Measurements from ENCODE around the gene BMP7. TPM values are rescaled to one million over a fixed set of nuclear protein-coding genes. Genes with fewer than 3 reads are reported as not detected.

The BMP7 gene
- total and polyA plus RNA-seq, 2 of the 8 experiments (the other 6 are each of a cell fraction or from before 2014, with no cell fraction given), result 9.2 to 14.7 TPM

- POLR2A ChIA-PET (ENCODE audit: partially characterized antibody), result no interaction called here
- no peak overlapping the region; the same call in 1 of the 2 replicates for H3K18ac ChIP-seq (ENCODE audit: extremely low read depth, low read length)
- 0 out of 2 replicates have a peak overlapping the region, but pooled peaks have one; percentile 39 for H2AK5ac ChIP-seq (ENCODE audit: low read depth, low read length)
- no peak overlapping the region for H3K4ac ChIP-seq (replicated peaks; ENCODE audit: insufficient read length, low read depth, low read length)
- no peak overlapping the region for H3K23ac ChIP-seq (ENCODE audit: insufficient read length)
- peaks cover 4% of the 10 kb centered on the region for H3K79me1 ChIP-seq (ENCODE audit: low read depth, low read length)
- H2BK120ac ChIP-seq (replicated peaks; ENCODE audit: low read depth, low read length), result no peak overlapping the region
- H3K14ac ChIP-seq (ENCODE audit: insufficient read length), result no peak overlapping the region
- peaks cover 6 to 8% of the 10 kb centered on the region in 2 experiments; a peak in 1 of 4 replicates for H3K9me3 ChIP-seq (ENCODE audit: insufficient read depth in 2 of 2, low read depth in 1 of 2, low read length in 1 of 2)
- peaks cover 0 to 6% (median under 1%) of the 10 kb centered on the region in 4 experiments; a peak in 2 of 7 replicates for H3K4me1 ChIP-seq (replicated peaks in 1 of 4; ENCODE audit: control insufficient read depth in 3 of 4, insufficient read depth in 4 of 4, low read length in 3 of 4)
- no peak overlapping the region for H3K4me3 ChIP-seq (ENCODE audit: extremely low read depth in 1 of 4, insufficient read depth in 2 of 4, low read depth in 3 of 4, low read length in 4 of 4)
- no peak overlapping the region for H2BK20ac ChIP-seq (ENCODE audit: low read length)
- FAIRE-seq (no peak), DNase-seq (ENCODE audit: low read depth in 1 of 2, low spot score in 2 of 2) (no peak)
- H2BK15ac ChIP-seq (ENCODE audit: low read length), result no peak overlapping the region
- peaks cover 0 to 28% (median 9%) of the 10 kb centered on the region in 4 experiments; a peak in 5 of 7 replicates for H3K27me3 ChIP-seq (replicated peaks in 1 of 4; ENCODE audit: control insufficient read depth in 3 of 4, extremely low read depth in 1 of 4, insufficient read depth in 3 of 4, low read length in 3 of 4)
- CTCF ChIA-PET (ENCODE audit: partially characterized antibody), result interaction anchor here (0.9 to 2.0 kb wide), 6 partner anchors 10 to 146 kb away, joined by 3 to 6 read pairs (median 4); partner anchors contain the start of gene SPO11
- H3K9ac ChIP-seq (replicated peaks in 1 of 4; ENCODE audit: extremely low read depth in 1 of 4, low read depth in 3 of 4, low read length in 3 of 4), result no peak overlapping the region
- H2BK5ac ChIP-seq (ENCODE audit: low read depth, low read length), result no peak overlapping the region
- no peaks in the 10 kb centered on the region for H3K79me2 ChIP-seq (ENCODE audit: control insufficient read depth in 1 of 2, insufficient read depth in 2 of 2, low read length in 2 of 2)
- no peak overlapping the region for H4K91ac ChIP-seq (replicated peaks; ENCODE audit: insufficient read length, low read length)
- H4K8ac ChIP-seq (ENCODE audit: extremely low read depth, insufficient read depth, low read length), result no peak overlapping the region
- 97% methylated on average over 3 of the region's 3 CpGs; no CpG with 5 or more reads in 1 of the 2 experiments for WGBS, 2 experiments (ENCODE audit: extremely low coverage in 1 of 2, insufficient coverage in 1 of 2, insufficient read length in 1 of 2, insufficient replicate concordance in 2 of 2, low coverage in 1 of 2, low lambda C conversion rate in 2 of 2, missing lambda C conversion rate in 1 of 2)
- no peak overlapping the region for H2BK12ac ChIP-seq (ENCODE audit: low read depth, low read length)
- H3K27ac ChIP-seq (ENCODE audit: low read depth, low read length), result no peak overlapping the region
- H3K4me2 ChIP-seq (ENCODE audit: insufficient read depth in 1 of 2, low read depth in 2 of 2, low read length in 2 of 2), result no peak overlapping the region
- no peaks in the 10 kb centered on the region for H3K36me3 ChIP-seq (ENCODE audit: control insufficient read depth in 2 of 4, insufficient read depth in 4 of 4, low read length in 3 of 4)
- H3K56ac ChIP-seq (replicated peaks; ENCODE audit: insufficient read length, low read depth, low read length), result no peak overlapping the region
- H4K5ac ChIP-seq (ENCODE audit: insufficient read length, low read depth, low read length), result no peak overlapping the region
- H2AFZ ChIP-seq (ENCODE audit: low read length), result no peak overlapping the region
- no peak for TF ChIP-seq RNF2 (IDR thresholded peaks at IDR 0.05; ENCODE audit: borderline replicate concordance, low read depth, low read length, missing control alignments, poor library complexity, severe bottlenecking)
- no peak for TF ChIP-seq BACH1 (IDR thresholded peaks at IDR 0.05; ENCODE audit: low read length)
- TF ChIP-seq CHD1 (IDR thresholded peaks at IDR 0.05; ENCODE audit: low read depth, low read length), result no peak
- no peak for TF ChIP-seq CEBPB (IDR thresholded peaks at IDR 0.05; ENCODE audit: low read depth, low read length)
- no peak for TF ChIP-seq NANOG (IDR thresholded peaks at IDR 0.05; ENCODE audit: insufficient read depth, low read depth, low read length, poor library complexity, severe bottlenecking)
- no peak for TF ChIP-seq POU5F1 (IDR thresholded peaks at IDR 0.05; ENCODE audit: low read depth, low read length)
- no peak for TF ChIP-seq SIRT6 (IDR thresholded peaks at IDR 0.05; ENCODE audit: low read length)
- no peak for TF ChIP-seq POLR2AphosphoS5 (IDR thresholded peaks at IDR 0.05; ENCODE audit: low read depth, low read length)
- no peak for TF ChIP-seq NRF1 (IDR thresholded peaks at IDR 0.05; ENCODE audit: low read depth, low read length)
- TF ChIP-seq USF2 (IDR thresholded peaks at IDR 0.05; ENCODE audit: low read length), result no peak
- TF ChIP-seq SAP30 (IDR thresholded peaks at IDR 0.05; ENCODE audit: insufficient read depth, insufficient replicate concordance, low read length), result no peak
- H4K20me1 ChIP-seq (replicated peaks in 1 of 2; ENCODE audit: control insufficient read depth in 1 of 2, insufficient read depth in 2 of 2, low read length in 2 of 2), result no peaks in the 10 kb centered on the region
- H3K23me2 ChIP-seq (ENCODE audit: low read depth, low read length), result no peaks in the 10 kb centered on the region; the same call in 1 of the 2 replicates
Observed at GRCh38 chr20:57237585-57237953, 28.9 kb downstream of the BMP7 start.

Data from H1 (cell line).